G401.6 (cell line): ENCODE results near the gene CILP.

Experiments used
- FAIRE-seq: peaks from 2 replicates; lab custom pipeline; 2012; peaks lifted over from hg19 to GRCh38; lab: Jason Lieb, UNC

Gene CILP

DNA sequence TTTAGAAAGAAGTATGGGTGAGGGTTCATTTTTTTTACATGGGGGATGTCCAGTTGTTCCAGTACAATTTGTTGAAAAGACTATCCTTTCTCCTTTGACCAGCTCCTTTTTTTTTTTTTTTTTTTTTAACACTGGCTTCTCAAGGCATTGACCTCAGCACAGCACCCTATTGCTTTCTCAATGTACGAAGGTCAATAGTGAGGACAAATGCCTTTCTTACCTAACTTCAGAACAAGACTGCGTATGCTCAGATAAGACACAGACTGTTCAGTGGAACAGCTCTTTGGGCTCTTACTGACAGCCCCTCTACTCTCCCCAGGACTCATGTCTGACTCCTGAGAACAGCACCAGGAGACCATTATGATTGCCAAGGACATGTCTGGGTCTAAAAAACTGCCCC lies 10.4 kb upstream of the CILP start:
- no peak for FAIRE-seq

DNA sequence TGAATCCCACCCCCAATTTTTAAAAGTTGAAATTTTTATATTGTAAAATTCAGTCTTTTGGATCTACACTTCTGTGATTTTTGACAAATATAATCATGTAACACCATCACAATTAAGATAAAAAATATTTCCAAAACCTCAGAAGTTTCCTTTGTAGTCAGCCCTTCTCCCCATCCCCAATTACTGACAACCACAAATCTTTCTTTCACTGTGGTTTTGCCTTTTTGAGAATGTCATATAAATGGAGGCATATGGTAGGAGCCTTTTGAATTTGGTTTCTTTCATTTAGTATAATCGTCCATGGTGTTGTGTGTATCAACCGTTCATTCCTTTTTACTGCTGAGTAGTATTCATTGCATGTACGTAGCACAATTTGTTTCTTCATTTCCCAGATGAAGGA lies 7.9 kb upstream of the CILP start:
- no peak for FAIRE-seq

DNA sequence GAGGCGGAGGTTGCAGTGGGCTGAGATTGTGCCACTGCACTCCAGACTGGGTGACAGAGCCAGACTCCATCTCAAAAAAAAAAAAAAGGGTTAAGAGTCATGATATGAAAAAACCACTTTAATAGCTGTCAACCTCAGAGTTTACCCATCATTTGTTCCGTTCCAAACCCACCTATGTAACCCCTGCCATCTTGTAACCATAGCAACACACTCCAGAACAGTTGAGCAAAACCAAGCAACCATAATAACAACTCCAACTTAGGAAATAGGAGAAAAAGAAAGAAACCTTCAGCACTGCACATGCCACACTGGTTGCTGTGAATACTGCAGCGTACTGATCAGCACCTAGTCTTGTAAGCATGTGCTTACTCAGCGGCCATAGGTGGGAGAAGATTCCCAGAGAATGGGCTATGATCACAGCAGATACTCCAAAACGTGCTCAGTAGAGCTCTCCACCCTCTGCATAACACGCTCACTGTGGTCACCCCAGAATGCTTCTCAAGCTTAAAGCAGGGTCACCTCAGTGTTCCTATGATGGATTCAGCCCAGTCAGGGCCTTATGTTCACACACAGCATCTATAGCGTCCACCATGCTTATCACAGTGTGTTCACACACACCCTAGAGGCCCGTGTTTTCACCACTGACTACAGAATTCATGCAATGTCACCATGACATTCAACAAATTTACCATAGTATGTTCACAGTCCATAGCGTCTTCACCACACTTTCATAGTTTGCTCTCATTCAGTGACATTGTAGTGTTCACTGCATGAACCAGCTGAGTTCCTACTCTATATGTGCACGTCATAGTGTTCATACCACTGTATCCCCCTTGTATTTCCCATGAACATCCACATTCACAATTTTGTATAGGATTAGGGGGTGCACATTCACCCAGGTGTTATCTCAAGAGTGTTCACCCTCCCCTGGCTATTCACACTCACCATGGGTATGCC lies 6.5 kb upstream of the CILP start:
- FAIRE-seq = no peak

DNA sequence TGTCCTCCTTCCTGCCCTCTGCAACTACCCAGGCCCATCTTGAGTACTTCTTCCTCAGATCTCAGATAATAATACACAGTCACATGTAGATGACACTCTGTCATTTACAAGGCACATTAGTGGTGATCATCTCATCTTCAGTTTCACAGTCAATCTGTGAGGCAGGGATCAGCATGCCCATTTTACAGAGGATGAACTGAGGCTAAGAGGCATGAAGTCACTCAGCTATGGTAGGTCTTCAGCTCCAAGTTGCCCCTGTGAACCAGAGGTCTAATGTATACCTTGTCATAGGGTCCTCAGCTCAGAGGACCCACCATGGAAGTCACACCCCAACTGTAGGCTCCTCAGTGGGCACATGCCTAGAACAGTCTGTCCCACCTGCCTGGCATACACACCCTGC lies 4.2 kb upstream of the CILP start:
- FAIRE-seq = no peak

DNA sequence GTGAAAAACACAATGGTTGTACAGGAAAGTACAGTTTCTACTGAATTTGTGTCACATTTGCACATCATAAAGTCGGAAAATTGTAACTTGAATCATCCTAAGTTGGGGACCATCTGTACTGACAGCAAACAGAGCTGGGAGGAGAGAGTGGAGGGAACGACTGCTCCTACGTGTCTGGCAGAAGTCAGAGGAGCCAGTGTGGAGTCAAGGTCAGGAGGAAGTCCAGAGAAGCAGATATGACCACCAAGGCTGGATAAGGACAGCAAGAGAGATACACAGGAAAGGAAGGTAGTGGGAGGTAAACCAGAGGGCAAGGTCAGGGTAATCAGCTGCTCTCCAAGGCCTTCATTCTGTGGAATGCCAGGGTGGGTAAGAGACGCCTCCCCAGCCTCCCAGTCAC lies 2.7 kb upstream of the CILP start:
- no peak for FAIRE-seq

DNA sequence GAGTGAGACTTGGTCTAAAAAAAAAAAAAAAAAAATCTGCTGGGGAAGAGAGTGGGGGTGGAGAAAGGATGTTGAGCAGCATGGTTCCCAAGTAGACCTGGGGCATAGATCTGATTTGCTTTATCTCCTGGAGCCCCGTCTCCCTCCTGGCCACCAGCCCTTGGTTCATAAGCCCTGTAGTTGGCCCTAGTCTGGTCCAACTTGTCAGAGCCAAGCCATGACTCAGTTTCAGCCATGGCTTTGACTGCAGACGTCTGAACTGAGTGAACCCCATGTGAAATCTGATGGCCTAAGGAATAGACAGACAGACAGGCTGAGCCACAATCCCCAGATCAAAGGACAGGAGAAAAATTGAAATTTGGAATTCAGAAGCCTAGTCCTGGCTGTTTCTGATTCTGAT lies 2.0 kb upstream of the CILP start:
- FAIRE-seq = no peak

DNA sequence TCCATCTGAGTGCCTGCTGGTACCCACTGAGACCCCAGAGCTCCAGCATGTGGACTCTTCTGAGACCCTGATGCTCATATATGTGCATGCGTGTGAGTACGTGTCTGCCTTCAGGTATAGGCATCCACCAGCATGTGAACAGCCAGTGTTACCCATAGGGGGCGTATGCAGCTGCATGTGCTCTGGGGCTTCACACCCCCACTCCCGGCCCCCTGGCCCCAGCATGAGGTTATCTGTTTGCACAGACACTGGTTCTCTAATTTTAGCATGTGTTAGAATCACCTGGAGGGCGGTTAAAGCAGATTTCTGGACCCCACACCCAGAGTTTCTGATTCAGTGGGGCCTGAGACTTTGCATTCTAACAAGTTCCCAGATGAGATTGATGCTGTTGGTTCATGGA lies 824 bp upstream of the CILP start:
- no peak for FAIRE-seq

DNA sequence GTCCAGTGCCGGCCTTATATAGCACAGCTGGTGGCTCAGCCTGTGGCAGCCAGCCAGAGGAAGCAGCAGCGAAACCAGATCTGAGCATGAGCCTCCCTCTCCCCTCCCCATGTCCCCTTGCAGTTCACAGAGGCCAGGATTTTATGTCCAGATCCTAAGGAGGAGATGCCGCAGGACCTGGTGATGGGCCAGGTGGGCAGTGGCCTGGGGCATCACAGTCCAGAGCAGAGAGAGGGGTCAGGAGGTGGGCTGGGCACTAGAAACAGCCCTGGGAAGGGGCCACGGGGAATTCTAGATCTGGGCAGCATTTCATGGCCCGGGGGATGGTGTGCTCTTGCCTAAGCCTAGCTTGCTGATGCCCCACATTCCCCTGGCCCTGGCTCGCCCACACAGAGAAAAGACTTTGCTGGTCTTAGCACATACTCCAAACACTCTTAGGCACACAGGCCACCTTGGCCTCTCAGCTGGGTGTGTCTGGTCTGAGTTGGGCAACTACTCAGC lies 259 bp upstream of the CILP start:
- no peak for FAIRE-seq

DNA sequence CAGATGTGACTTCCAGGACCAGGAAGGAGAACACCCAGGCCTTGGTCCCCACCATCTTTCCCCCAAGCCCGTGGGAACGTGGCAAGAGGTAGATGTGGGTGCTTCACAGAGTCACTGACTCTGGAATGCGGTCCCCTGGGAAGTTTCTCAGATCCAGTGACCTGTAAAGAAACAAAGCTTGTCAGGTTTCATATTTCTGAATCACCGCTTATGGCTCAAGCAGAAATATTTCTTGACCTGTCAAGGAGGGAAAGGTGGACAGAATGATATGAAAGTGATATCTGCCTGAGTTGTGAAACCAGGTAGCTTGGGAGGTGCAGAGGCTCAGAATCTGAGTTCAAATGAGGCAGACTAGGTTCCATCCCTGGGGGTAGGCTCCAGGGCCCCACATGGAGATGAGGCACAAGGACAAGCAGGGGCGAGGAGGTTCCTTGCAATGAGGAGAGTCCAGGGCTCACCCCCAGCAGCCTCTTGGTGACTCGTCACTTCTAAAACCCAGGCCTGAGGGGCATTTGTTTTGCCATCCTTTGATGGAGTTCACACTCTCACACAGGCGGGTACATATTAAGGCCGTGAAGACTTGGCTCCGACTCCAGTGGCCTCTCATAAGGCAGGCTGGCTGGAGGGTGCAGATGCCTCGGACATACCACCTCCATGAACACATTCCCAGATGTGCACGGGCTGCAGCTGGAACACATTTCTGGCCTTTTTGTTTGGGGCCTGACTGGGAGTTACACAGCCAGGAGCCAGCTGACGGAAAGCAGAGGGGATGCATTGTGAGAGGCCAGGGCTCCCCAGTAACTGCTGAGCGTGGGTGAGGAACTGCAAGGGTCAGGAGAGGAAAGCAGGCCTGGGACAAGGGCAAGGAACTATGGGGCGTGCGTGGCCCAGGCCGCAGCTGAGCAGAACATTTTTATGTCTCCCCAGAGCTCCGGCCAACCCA lies 1.3 kb downstream of the CILP start:
- FAIRE-seq = no peak

DNA sequence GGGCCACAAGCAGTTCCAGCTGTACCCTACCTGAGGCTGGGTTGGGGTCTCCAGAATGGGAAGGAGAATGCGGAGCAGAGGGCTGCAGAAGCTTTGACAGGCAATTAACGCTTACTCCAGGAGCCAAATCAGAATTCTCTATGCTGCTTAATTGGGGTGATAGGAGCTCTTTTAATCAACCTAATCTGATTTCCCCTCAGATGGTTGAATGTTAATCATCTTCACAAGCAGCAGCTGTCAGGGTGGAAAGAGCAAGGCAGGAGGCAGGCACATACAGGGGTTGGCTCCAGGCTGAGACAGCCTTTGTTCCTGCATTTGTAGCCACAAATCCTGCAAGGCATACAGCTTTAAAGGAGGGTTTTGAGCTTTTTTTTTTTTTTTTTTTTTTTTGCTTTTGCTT lies 2.6 kb downstream of the CILP start:
- FAIRE-seq = no peak

DNA sequence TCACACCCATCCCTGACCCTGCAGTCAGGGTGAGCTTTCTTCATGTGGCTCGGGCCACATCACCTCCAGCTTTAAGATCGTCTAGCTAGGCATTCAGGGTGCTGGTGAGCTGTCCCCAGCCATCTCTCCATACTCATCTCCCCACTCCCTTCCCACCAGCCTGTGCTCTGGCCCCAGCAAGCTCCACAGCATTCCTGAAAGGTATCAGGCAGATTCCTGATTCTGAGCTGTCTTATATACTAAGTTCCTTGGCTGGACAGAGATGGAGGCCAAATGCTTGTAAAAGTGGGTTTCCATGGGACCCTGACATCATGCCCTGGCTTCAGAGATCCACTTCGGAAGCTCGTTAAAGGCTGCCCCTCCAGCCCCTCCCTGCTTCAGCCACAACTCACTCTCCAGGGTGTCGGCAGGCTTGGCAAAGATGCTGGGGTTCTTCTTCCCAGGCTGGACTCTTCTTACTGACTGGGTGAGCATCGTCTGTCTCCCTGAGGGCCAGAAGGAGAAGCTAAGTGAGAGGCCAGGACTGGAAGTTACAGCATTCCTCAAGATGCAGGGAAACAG lies 3.9 kb downstream of the CILP start:
- no peak for FAIRE-seq

DNA sequence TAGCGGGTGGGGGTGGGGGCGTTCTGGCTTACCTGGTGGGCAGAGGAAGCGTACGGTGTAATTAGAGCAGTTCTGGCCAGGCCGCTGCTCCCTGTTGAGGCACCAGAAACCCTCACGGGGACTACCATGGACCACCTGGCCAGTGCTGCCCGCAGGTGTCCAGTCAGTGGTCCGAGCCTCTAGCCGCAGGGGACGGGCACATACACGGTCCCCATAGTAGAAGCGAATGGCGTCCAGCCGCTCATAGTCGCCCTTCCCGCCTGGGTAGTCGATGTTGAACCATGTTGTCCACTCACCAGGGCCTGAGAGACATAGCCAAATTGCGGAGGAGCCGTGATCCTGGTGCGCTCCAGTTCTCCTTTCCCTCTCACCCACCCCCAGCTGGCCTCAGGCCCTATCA lies 4.5 kb downstream of the CILP start:
- FAIRE-seq = no peak

DNA sequence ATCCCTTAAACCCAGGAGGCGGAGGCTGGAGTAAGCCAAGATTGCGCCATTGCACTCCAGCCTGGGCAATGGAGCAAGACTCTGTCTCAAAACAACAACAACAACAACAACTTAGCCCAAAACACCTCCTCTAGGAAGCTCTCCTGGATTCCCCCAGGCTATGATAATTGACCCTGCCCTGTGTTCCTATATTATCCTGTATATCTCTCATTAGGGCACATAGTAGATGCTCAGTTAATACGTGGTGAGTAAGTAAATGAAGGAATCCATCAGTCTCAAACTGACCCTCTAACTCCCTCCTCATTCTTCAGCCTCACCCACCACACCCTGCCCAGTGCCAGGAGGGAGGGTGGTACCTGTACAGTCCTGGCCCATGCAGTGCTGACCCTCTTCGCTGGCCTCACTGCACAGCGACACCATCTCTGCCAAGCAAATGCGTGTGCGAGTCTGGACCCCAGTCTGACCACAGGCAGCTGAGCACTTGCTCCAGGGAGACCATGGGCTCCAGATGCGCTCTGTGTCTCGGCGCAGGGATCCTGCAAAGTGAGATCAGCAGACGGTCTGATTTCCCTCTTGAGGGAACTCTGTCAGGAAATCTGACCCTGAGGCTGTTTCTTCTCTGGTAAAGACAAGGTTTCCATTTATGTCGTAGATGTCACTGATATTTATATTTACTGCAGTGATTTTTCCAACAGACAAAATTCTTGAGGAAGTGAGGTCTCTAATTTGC lies 6.2 kb downstream of the CILP start:
- FAIRE-seq = no peak

DNA sequence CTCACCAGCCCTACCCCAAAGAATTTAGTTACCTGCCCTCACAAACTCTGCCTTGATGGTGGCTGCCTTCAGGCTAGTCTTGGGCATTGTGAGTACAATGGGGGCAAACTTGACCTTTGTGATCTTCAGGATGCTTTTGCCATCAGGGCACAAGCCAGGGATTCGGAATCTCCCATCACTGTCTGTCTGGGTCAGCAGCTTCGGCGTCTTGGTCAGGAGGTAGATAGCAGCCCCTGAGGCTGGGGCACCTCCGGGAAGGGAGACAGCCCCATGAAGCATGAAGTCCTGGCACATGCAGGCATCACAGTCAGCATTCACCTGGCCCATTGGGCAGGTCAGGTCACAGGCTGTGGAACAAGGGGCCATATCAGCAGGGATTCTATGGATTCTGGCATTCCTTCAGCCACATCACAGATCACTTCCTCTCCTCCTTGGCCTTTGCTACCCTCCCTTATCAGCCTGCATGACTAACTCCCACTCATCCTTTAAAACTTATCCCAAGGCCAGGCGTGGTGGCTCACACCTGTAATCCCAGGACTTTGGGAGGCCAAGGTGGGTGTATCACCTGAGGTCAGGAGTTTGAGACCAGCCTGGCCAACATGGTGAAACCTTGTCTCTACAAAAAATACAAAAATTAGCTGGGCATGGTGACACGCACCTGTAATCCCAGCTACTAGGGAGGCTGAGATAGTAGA lies 6.9 kb downstream of the CILP start:
- FAIRE-seq = no peak

DNA sequence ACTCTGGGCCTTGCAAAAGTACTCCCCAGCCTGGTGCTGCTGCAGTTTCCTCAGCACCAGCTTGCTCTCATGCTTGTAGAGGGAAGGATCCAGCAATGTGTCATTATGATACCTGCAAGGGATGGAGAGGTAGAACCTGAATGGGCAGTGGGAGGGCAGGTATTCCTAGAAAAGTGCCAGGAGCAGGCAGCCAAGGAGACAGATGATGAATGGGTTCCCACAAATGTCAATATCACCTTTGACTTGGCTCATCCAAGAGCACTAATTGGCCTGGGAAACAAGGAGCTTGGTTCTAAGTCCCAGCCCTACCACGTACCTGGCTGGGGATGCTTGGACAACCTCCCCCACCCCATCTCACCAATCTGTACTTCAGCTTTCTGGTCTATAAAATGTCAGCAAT lies 9.4 kb downstream of the CILP start:
- no peak for FAIRE-seq

DNA sequence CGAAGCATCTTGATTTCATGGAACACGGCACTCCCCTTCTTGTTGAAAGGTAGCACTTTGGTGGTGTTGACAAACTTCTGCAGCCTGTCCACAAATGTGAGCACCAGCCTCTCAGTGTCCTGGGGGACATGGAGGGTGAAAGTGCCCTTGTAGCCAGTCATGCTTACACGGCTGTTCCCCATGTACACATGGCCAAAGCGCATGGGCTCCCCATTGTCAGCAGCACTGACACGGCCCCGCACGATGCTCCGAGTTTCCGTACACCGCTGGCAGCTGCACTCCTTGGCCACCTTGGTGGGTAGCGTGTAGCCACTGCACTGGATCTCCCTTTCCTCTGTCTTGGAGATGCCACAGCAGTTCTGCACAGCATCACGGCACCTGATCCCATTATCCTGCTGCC lies 12.7 kb downstream of the CILP start:
- no peak for FAIRE-seq

DNA sequence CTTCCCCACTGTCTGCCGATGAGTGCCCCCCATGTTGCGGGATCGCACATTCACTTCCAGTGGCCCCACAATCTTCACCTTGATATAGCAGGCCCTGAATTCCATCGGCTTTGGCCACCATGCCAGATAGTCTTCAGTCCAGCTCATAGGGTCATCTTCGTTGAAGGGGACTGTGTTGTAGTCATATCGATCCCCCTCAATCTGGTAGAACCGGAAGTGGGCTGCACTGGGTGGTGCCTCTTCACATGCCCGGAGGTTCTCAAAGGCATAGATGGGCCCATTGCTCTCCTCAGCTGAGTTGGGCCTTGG lies 14.0 kb downstream of the CILP start:
- no peak for FAIRE-seq

DNA sequence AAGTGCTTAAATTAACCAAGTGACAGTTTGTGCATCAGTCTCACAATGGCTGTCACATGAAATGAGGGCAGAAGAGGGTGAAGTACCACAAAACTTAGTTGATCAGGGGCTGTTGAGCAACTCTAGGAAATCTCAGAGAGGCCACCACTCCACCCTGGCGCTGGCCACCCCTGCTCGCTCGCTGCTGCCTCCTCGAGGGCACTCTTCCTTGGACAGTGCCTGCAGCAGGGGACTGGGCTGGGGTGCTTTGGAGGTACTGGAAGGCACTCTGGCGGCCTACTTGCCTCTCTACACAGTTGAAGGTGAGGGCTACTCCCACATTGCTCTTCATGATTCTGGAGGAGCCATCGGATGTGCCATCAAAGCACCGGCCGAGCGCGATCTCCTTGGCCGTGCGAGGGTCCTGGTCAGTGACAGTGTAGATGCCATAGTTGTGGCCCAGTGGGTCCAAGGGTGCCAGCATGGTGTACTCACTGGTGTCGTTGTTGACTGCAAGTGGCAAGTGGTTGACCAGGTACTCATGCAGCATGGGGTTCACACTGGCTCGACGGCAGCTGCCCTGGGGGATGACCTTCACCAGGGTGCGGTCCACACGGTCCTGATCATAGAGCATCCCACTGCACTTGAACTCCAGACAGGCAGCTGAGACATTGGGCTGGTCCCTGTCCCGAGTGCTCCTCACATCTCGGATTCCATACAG lies 14.5 kb downstream of the CILP start:
- no peak for FAIRE-seq

DNA sequence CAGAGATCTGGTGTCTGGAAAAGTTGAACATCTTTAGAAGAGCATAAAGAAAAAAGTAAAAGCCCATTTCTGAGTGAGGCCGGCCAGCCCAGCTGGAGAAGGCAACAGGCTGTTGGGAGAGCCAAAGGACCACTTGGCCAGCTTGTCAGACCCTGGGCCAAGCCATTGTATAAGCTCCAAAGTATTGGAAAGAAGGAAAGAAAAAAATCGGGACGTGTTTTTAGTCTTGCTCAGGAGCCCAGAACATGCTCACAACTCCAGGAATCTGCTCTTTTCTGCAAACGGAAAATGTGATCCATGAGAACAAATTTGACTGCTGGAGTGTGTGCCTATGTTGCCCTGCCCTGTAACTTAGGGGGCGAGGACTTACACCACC lies 15.7 kb downstream of the CILP start:
- no peak for FAIRE-seq

DNA sequence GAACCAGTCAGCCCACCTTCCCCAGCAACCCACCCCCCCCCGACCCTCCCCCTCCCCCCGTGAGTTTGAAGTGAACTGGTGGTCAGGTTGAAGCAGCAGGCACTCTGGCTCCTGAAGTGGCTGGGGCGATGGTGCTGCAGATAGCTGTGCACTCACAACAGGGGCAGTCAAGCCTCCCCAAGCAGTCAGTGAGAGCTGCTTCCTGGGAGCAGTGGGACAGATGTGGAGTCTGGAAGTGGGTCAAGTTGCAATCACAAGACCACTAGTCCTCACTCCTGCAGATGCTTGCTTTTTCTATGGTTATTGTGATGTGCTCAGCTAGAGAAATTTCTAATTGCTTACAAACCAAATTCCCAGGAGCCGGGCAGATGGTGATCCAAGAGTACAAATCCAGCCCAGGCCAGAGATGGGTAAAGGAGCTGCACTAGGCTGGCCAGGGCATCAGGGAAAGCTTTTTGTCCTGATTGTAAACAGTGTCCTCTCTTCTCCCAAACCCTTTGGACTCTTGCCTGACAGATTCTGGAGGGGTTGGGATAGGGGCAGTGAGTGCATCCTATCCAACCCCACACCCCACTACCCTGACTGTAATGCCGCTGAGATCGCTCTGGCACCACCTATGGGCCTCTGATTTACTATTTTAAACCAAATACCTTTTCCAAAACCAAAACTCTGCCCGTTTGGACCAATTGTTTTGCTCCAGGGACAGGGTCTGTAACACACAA lies 16.3 kb downstream of the CILP start:
- FAIRE-seq = no peak
